K562 treated with DMSO at 1 percent for 48 hours (cell line): ENCODE measurements around the gene PAK3. TPM values are rescaled to one million over a fixed set of nuclear protein-coding genes. Genes with fewer than 3 reads are reported as not detected.

Source experiments
- total RNA-seq: library from RNA; unstranded; fragments of 300-600 nt; gene quantifications from 2 replicates; pipeline ENCODE4 v1.2.3, GENCODE V29; 2022; ENCODE audit warnings: low replicate concordance; ENCODE audit errors: extremely low read depth

The PAK3 gene
- not detected in 2 replicates for total RNA-seq

GRCh38 chrX:111095974-111096895, at the start of gene PAK3:
Gene PAK3, plus strand, starts transcription at chrX:111096191. Its CDS starts 26,913 bp downstream, at chrX:111123104.

GRCh38 chrX:111270339-111270738, 174.3 kb downstream of the PAK3 start, which contains the start of gene CAPN6:
Gene CAPN6, minus strand, starts transcription at chrX:111270483. Its CDS starts 6,547 bp downstream, at chrX:111263936.

Other genes starting within 250 kb of the PAK3 start
- gene CAPN6, start 174.3 kb downstream of the PAK3 start, total RNA-seq, result not detected in 2 replicates